GM21526 (cell line): ENCODE data around the gene NKD1.

Experiments used
- ATAC-seq: cut with Tn5 transposase; IDR thresholded peaks from one replicate; pipeline ENCODE4 v1.9.1; 2021; ENCODE audit warnings: moderate library complexity; ENCODE audit not compliant: unreplicated experiment, low FRiP score

NKD1 gene

GRCh38 chr16:50665128-50665878, 117.1 kb downstream of the NKD1 start:
- no peak for ATAC-seq

GRCh38 chr16:50666658-50667496, 118.7 kb downstream of the NKD1 start:
- ATAC-seq: peak; percentile 87

GRCh38 chr16:50667497-50668367, 119.5 kb downstream of the NKD1 start:
- no peak for ATAC-seq

GRCh38 chr16:50668368-50669008, 120.3 kb downstream of the NKD1 start:
- no peak for ATAC-seq

- ATAC-seq: no peak
Observed at GRCh38 chr16:50669741-50670140, 121.5 kb downstream of the NKD1 start.

- ATAC-seq: no peak
Observed at GRCh38 chr16:50670476-50670875, 122.3 kb downstream of the NKD1 start.

- no peak for ATAC-seq
Observed at GRCh38 chr16:50671644-50672260, 123.6 kb downstream of the NKD1 start.

GRCh38 chr16:50673496-50674275, 125.5 kb downstream of the NKD1 start:
- no peak for ATAC-seq

- ATAC-seq: no peak
Observed at GRCh38 chr16:50674831-50675230, 126.6 kb downstream of the NKD1 start.

- no peak for ATAC-seq
Observed at GRCh38 chr16:50675686-50676610, 127.8 kb downstream of the NKD1 start.

GRCh38 chr16:50676684-50677225, 128.6 kb downstream of the NKD1 start:
- ATAC-seq: no peak

GRCh38 chr16:50677351-50677750, 129.2 kb downstream of the NKD1 start:
- no peak for ATAC-seq

- ATAC-seq: no peak
Observed at GRCh38 chr16:50678531-50678930, 130.3 kb downstream of the NKD1 start.

GRCh38 chr16:50679266-50679665, 131.1 kb downstream of the NKD1 start:
- no peak for ATAC-seq

GRCh38 chr16:50679676-50680555, 131.7 kb downstream of the NKD1 start:
- ATAC-seq: no peak

- no peak for ATAC-seq
Observed at GRCh38 chr16:50680556-50680893, 132.3 kb downstream of the NKD1 start.
